ENCODE data around the gene PAM.

GRCh38 chr5:102753889-102754766, 977 bp upstream of the PAM start:
- TF ChIP-seq SUZ12 (IDR thresholded peaks at IDR 0.05; ENCODE audit: extremely low read depth, insufficient read depth, insufficient read length) (no peak), YY1 (IDR thresholded peaks at IDR 0.05; ENCODE audit: insufficient read depth, insufficient read length) (no peak), ZNF274 (IDR thresholded peaks at IDR 0.05; ENCODE audit: low read depth, low read length) (no peak)
